HepG2 (cell line): ENCODE data around the gene SH3GL1. TPM values are rescaled to one million over a fixed set of nuclear protein-coding genes. Genes with fewer than 3 reads are reported as not detected.

ENCODE experiments used
- ATF7 ChIP-seq, 2 experiments: fragments of 450-650 bp in 1 of 2; sonication (generic) in 1 of 2; formaldehyde crosslinking in 1 of 2; IDR thresholded peaks; 2 replicates each; pipeline versions ENCODE4 v1.4.0 to v1.6.1; 2016 to 2020; ENCODE audit warnings: antibody characterized with exemption in 1 of 2, mild to moderate bottlenecking in 1 of 2, missing genetic modification reagents in 1 of 2
- KLF9 ChIP-seq: IDR thresholded peaks from 2 replicates; pipeline ENCODE4 v1.6.1; 2016; ENCODE audit warnings: low read depth
- MBD4 ChIP-seq: IDR thresholded peaks from 2 replicates; pipeline ENCODE4 v1.6.1; 2012; ENCODE audit warnings: low read length, inconsistent platforms, borderline replicate concordance
- MXI1 ChIP-seq: IDR thresholded peaks from 3 replicates; pipeline ENCODE4 v1.6.1; 2012; ENCODE audit warnings: low read depth, low read length, inconsistent platforms, borderline replicate concordance
- NR2C2 ChIP-seq: sonication (generic); formaldehyde crosslinking; IDR thresholded peaks from 2 replicates; pipeline ENCODE4 v1.4.0; 2020; ENCODE audit warnings: missing genetic modification reagents, mild to moderate bottlenecking, moderate library complexity, borderline replicate concordance
- REPIN1 ChIP-seq: sonication (generic); formaldehyde crosslinking; IDR thresholded peaks from 2 replicates; pipeline ENCODE4 v1.8.0; 2022; ENCODE audit warnings: missing genetic modification reagents, low read depth, mild to moderate bottlenecking, borderline replicate concordance
- SALL1 ChIP-seq: sonication (generic); formaldehyde crosslinking; IDR thresholded peaks from 2 replicates; pipeline ENCODE4 v1.8.0; 2022; ENCODE audit warnings: mild to moderate bottlenecking, missing genetic modification reagents
- THAP11 ChIP-seq: IDR thresholded peaks from 2 replicates; pipeline ENCODE4 v1.6.1; 2016; ENCODE audit warnings: missing biosample characterization, missing genetic modification reagents
- ZNF101 ChIP-seq: sonication (generic); formaldehyde crosslinking; IDR thresholded peaks from 2 replicates; pipeline ENCODE4 v1.4.0; 2020; ENCODE audit warnings: mild to moderate bottlenecking, low read depth, missing genetic modification reagents, borderline replicate concordance
- ZNF256 ChIP-seq: sonication (generic); formaldehyde crosslinking; conservative IDR thresholded peaks from 2 replicates; pipeline ENCODE4 v1.4.0; 2020; ENCODE audit warnings: missing genetic modification reagents
- ZNF318 ChIP-seq: sonication (generic); formaldehyde crosslinking; IDR thresholded peaks from 2 replicates; pipeline ENCODE4 v1.4.0; 2020; ENCODE audit warnings: mild to moderate bottlenecking, missing genetic modification reagents
- ZNF329 ChIP-seq: sonication (generic); formaldehyde crosslinking; IDR thresholded peaks from 2 replicates; pipeline ENCODE4 v1.9.0; 2021; ENCODE audit warnings: low read depth, mild to moderate bottlenecking, missing genetic modification reagents
- ZNF335 ChIP-seq: sonication (generic); formaldehyde crosslinking; IDR thresholded peaks from 2 replicates; pipeline ENCODE4 v1.4.0; 2020; ENCODE audit warnings: missing genetic modification reagents
- ZNF589 ChIP-seq: sonication (generic); formaldehyde crosslinking; conservative IDR thresholded peaks from 2 replicates; pipeline ENCODE4 v1.8.0; 2022; ENCODE audit warnings: mild to moderate bottlenecking, moderate library complexity, missing genetic modification reagents
- ZNF597 ChIP-seq: sonication (generic); formaldehyde crosslinking; IDR thresholded peaks from 2 replicates; pipeline ENCODE4 v1.5.0; 2020; ENCODE audit warnings: missing genetic modification reagents
- polyA plus RNA-seq, 8 experiments: library from polyadenylated mRNA; depleted of rRNA in 3 of 8; stranded (reverse) in 7 of 8; unstranded in 1 of 8; fragments of >200 nt; fragmentation: Illumina TruSeq in 4 of 8; extraction: Trizol in 4 of 8; gene quantifications; 2 replicates each; pipeline versions ENCODE4 v1.2.1 to v1.2.3, GENCODE V29; 2011 to 2016; ENCODE audit warnings: low read depth in 4 of 8, missing spikeins in 1 of 8, mixed read lengths in 1 of 8; ENCODE audit not compliant: insufficient read depth in 1 of 8
- total RNA-seq, 5 experiments: library from RNA; depleted of rRNA; stranded (reverse); fragments of >200 nt; fragmentation: Illumina TruSeq; extraction: Trizol; gene quantifications; 2 replicates each; pipeline ENCODE4 v1.2.3, GENCODE V29; 2016; ENCODE audit warnings: low read depth in 1 of 5
- TF ChIP-seq, protein P1 (sequence below): sonication (generic); formaldehyde crosslinking; IDR thresholded peaks from 2 replicates; pipeline ENCODE4 v1.5.0; 2020; ENCODE audit warnings: missing genetic modification reagents, mild to moderate bottlenecking, borderline replicate concordance

SH3GL1 gene
- total and polyA plus RNA-seq, 2 of the 13 experiments (the other 11 are each of a cell fraction or from before 2014, with no cell fraction given) = 33.0 to 45.1 TPM

- no peak for TF ChIP-seq ZNF318
- peak; percentile 79 for TF ChIP-seq REPIN1 (CRISPR knock-in tag)
- peak; percentile 84 for TF ChIP-seq THAP11 (CRISPR knock-in tag)
- no peak for TF ChIP-seq ZNF101 (CRISPR knock-in tag)
- TF ChIP-seq MBD4 = no peak
- TF ChIP-seq MXI1 = peak; percentile 98
- TF ChIP-seq KLF9 (CRISPR knock-in tag) = no peak
- TF ChIP-seq ZNF329 = peak; percentile 58; the same call in 1 of the 2 replicates
- TF ChIP-seq ZNF597 (CRISPR knock-in tag) = no peak
- TF ChIP-seq NR2C2 (CRISPR knock-in tag) = peak; percentile 42
- peak; percentile 79 for TF ChIP-seq ZNF335 (CRISPR knock-in tag)
- no peak for TF ChIP-seq ATF7 (IDR thresholded peaks at IDR 0.05)
- TF ChIP-seq ATF7 (CRISPR knock-in tag; IDR thresholded peaks at IDR 0.05) = no peak
- TF ChIP-seq ZNF589 (CRISPR knock-in tag) = no peak
- TF ChIP-seq, protein P1, sequence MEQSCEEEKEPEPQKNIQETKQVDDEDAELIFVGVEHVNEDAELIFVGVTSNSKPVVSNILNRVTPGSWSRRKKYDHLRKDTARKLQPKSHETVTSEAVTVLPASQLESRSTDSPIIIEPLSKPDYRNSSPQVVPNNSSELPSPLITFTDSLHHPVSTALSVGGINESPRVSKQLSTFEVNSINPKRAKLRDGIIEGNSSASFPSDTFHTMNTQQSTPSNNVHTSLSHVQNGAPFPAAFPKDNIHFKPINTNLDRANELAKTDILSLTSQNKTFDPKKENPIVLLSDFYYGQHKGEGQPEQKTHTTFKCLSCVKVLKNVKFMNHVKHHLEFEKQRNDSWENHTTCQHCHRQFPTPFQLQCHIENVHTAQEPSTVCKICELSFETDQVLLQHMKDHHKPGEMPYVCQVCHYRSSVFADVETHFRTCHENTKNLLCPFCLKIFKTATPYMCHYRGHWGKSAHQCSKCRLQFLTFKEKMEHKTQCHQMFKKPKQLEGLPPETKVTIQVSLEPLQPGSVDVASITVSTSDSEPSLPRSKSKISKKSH (CRISPR knock-in tag) = peak; percentile 58; the same call in 1 of the 2 replicates
- no peak for TF ChIP-seq ZNF256 (CRISPR knock-in tag)
- peak; percentile 92 for TF ChIP-seq SALL1
Measured at GRCh38 chr19:4374498-4375163, 25.7 kb downstream of the SH3GL1 start (continued).
